NCI-H187 treated with DMSO at 0.1 percent for 48 hours (cell line): ENCODE data around the gene NCAPD3.
"Not testable (repeated sequence)": the region's sequence is repeated elsewhere in the genome, so short reads cannot be mapped to it uniquely, and the experiment has no call there.

ENCODE experiments used
- DNase-seq: peaks from one replicate; lab custom pipeline; 2025; lab: John Stamatoyannopoulos, UW

Gene NCAPD3

DNA sequence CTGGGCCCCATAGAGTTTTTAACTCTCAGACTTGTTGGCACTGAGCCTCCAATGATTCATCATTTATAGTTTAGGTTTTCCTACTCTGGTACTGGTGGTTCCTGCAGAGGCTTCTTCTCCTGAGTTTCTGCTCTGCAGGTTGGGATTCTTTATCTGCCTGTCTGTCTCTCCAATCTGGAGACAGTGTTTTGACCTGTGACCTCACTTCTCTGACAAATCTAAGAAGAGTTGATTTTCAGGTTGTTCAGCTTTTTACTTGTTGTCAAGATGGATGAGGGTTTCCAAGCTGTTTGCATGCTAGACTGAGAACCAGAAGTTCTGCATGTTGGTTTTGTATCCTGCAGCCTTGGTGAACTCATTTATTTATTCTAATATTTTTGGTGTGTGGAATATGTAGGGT, 91.0 kb downstream of the NCAPD3 start:
- DNase-seq, result no peak

DNA sequence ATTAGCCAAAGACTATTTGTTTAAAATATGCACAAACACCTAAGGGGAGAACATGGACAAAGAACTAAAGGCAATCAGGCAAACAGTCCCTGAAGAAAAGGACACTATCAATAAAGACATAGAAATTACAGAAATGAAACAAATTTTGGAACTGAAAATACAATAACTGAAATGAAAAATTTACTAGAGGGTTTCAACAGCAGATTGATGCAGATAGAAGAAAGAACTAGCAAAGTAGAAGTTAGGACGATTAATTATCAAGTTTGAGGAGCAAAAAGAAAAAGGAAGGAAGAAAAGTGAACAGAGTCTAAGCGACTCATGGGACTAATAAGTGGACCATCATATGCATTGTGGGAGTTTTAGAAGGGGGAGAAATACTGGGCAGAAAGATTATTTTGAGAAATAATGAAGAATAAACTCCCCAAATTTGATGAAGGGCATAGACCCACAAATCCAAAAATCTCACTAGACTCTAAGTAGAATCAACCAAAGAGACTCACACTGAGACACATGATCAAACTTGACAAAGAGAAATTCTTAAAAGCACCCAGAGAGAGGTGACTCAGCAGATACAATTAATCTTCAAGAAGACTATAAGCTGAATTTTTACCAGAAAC, 92.0 kb downstream of the NCAPD3 start:
- no peak for DNase-seq

DNA sequence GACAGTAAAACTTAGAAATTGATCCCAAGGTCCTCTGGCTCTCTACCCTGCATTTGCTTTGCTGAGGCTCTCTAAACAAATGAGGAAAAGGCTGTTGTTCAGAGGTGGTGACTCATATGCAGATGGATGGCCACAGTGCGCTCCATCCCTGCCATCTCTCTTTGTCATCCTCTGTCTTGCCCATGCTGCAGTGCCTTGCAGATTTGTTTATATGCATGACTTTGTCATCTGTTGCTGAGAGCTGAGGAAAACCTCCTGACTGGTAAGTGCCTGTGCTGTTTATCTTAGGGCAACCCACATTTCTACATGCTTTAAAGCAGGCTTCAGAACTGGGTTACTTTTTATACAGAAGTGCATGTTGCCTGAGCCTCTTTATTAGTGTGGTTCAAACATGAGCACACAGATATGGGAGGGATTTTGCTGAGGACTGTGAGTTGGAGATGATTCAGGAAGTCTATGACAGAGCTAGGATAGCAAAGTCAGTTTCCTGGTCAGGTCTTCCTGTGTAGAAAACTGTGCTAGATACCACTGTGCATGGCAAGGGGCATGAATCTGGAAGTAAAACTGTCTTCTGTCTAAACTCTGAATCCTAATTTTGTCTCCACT, 97.4 kb downstream of the NCAPD3 start:
- no peak for DNase-seq

DNA sequence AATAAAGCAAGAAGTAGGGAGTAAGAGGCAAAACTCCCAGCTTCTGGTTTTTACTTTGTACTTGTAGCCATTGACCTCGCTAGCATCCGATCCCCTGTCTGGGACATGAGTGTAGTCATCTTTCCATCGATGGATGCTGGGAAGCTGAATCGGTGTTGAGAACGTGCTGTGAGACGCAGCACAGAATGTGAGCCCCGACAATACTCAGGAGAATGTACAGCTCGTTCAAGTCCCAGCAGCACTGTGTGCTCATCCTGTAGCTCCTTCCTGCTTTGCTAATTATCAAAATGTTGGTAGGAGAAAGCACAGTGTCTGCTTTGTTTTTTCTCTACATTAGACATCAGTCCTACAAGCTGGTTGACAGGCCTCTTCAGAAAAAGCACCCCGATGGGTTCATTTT, 98.3 kb downstream of the NCAPD3 start:
- no peak for DNase-seq

DNA sequence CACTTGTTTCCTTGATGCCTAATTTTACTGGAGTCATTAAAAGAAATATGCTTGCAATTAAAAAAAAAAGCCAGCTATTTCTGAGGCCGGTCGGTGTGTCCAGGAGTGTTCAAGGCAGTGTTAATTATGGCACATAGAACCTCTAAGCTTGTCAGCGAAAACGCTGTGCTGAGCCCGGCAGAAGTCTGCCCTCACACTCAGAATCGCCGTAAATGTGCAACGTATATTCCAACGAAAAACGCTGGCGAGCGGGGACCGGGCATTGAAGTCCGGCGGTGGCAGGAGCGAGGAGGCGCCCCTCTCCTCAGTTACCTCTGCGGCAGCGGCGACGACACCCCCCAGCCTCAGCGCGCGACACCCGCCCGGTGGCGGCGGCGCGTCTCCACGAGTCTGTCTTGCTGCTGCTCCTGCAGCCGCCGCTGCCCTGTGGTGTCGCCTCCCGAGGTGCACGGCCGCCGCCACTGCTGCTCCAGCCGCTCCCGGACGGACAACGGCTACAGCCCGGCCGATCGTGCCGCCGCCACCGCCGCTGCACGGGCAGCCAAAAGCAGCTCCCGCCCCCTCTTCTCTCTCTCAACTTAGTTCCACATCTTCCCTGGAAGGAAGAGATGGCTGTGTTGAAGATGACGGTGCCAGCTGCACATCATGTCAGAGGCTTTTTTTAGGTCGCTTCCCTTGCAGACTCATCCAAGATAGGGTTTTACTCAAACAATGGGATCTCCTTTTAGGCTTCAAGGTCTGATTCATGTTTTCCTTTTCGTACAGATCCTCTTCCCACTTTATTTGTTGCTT, 98.9 kb downstream of the NCAPD3 start:
- DNase-seq, result no peak

DNA sequence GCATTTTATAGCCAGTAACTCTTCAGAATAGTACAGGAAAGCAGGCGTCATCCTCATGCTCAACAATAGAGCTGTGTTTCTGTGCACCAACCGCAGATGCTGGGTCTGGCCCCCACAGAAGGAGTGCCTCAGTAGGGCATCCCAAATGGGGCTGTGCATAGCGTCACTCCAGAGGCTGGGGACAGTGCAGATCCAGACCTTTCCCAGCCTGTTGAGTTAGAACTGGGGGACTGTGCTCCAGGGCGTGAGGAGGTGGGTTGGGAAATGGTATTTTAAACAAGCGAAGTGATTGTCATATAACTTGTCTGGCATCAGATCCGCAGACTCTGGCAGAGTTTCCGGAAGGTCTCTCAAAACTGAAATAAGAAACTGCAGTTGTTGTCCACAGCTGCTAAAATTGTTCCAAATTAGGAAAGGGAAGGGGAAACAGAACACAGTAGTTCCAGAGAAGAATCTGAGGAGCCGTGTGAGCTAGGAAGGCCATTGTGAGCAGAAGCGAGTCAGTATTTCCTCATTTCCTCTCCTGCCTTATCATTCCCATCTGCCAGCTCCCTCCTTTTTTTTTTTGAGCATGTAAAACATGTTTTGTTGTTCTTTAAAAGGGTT, 102.7 kb downstream of the NCAPD3 start:
- DNase-seq, result no peak

DNA sequence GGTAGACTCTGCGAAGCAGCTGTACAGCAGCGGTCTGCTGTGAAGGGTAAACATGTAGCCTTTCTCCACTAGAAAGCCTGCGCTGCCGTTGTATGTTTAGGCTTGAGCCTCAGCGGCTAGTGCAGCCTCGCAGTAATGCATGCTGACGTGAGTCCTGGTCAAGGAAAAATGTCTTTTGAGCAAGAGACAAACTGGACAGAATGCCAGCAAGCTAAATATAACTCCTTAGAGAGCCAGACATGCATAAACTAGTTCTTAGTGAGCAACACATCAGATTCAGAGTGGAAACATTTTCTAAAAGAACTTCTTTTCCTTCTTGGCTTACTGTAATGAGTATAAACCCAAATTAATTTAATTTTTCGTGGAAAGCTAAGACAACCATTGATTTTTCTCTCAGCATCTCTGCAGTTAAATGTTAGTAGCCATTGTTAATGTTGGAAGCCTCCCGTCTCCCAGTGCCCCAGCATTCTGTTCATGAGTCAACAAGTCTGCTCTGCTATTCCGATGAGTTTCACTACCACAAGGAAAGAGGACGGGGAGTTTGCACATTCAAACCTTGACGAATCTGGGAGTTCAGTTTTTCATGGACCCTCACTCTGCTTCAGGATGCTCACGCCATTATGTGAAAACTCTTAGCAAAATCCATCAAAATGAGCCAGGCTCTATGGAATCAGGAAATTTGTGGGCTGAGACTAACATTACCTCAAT, 103.5 kb downstream of the NCAPD3 start:
- no peak for DNase-seq

DNA sequence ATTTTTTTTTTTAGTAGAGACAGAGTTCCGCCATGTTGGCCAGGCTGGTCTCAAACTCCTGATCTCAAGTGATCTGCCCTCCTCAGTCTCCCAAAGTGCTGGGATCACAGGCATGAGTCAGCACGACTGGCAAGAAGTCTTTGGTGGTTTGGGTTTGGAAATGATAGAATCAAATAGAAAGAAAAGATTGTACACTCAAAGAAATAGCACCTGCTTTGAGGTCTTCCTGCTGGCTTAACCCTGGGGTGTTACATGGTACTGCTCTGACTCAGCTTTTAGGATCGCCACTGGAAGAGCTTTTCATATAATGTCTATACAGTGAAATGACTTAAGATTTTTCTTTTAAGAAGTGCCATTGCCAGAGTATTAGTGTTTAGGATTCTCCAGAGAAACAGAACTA, 104.7 kb downstream of the NCAPD3 start:
- DNase-seq, result no peak

DNA sequence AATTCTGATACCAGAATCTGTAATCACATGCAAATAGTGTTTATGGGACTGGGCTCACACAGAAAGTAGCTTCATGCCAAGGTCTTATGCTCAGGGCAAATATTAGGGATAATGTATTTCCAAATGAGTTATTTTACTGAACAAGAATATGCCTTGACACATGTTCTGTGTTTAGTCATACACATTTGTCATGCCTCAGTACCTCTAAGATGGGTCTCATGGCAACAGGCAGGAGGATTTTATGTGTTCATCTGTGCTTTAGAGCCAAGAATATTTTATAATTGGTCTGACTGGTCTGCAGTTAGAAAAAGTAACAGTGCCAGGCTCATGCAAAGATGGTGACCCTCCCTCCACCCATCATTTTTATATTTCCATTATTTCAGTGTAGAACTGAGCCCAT, 105.8 kb downstream of the NCAPD3 start:
- DNase-seq, result no peak

DNA sequence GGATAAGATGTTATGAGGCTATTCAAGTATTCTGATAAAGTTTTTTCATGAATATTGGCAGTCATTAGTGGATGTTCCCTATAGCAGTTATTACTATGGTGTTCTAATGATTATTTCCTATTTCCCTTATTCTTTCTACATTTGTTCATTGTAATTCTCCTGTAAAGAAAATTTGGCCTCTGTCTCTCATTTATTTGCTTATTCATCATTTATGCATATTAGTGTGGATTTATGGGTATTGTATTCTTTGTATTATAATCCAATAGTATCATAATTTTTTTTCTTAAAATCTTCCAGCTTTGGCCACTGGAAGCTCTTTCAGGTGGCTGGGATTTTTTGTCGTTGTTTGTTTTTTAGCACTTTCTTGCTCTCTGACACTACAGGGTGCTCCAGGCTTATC, 107.6 kb downstream of the NCAPD3 start:
- DNase-seq, result no peak

DNA sequence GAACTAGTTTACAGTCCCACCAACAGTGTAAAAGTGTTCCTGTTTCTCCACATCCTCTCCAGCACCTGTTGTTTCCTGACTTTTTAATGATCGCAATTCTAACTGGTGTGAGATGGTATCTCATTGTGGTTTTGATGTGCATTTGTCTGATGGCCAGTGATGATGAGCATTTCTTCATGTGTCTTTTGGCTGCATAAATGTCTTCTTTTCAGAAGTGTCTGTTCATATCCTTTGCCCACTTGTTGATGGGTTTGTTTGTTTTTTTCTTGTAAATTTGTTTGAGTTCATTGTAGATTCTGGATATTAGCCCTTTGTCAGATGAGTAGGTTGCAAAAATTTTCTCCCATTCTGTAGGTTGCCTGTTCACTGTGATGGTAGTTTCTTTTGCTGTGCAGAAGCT, 110.0 kb downstream of the NCAPD3 start:
- not testable (repeated sequence) for DNase-seq

DNA sequence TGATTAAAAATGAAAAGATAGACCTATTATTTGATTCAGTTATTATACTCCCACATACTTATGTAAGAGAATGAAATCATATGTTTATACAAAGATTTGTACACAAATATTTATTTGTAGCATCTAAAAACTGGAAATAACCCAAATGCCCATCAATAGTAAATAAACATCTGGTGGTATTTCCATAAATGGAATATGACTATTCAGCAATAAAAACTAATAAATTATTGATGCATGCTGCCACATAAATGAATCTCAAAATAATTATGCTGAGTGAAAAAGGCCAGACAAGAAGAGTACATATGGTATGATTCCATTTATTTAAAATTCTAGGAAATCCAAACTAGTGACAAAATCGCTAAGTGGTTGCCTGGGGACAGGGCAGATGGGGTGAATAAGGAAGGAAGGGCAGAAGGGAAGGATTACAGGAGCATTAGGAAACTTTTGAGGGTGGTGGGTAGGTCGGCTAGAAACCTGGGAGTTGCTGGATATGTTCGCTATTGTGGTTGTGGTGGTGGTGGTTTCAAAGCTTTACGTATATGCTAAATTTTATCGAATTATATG, 113.4 kb downstream of the NCAPD3 start:
- DNase-seq, result no peak
